HEK293 (cell line): ENCODE data around the gene RANGAP1.
A peak's percentile ranks its signal among the peaks of the same experiment; 100 is the strongest.

ENCODE experiments used
- AEBP2 ChIP-seq: fragments of 450-650 bp; formaldehyde crosslinking; IDR thresholded peaks from 2 replicates; pipeline ENCODE4 v1.5.1; 2016; ENCODE audit warnings: missing biosample characterization, missing genetic modification characterization, borderline replicate concordance
- KLF16 ChIP-seq: fragments of 450-650 bp; formaldehyde crosslinking; IDR thresholded peaks from 2 replicates; pipeline ENCODE4 v1.5.1; 2017; ENCODE audit warnings: missing biosample characterization, missing genetic modification characterization
- REST ChIP-seq: fragments of 450-650 bp; formaldehyde crosslinking; IDR thresholded peaks from 2 replicates; pipeline ENCODE4 v1.5.1; 2016; ENCODE audit warnings: missing biosample characterization, missing genetic modification characterization
- TRIM28 ChIP-seq: IDR thresholded peaks from 2 replicates; pipeline ENCODE4 v1.6.1; 2011; ENCODE audit warnings: low read length, control low read depth, borderline replicate concordance
- ZEB2 ChIP-seq: fragments of 450-650 bp; formaldehyde crosslinking; IDR thresholded peaks from 2 replicates; pipeline ENCODE4 v1.5.1; 2016; ENCODE audit warnings: missing biosample characterization, missing genetic modification characterization
- ZNF114 ChIP-seq: fragments of 450-650 bp; formaldehyde crosslinking; IDR thresholded peaks from 2 replicates; pipeline ENCODE4 v1.5.0; 2017; ENCODE audit warnings: missing biosample characterization, missing genetic modification characterization
- ZNF239 ChIP-seq: fragments of 450-650 bp; formaldehyde crosslinking; IDR thresholded peaks from 2 replicates; pipeline ENCODE4 v1.5.1; 2016; ENCODE audit warnings: missing biosample characterization, missing genetic modification characterization
- ZNF248 ChIP-seq: fragments of 450-650 bp; formaldehyde crosslinking; IDR thresholded peaks from 2 replicates; pipeline ENCODE4 v1.5.1; 2017; ENCODE audit warnings: missing biosample characterization, missing genetic modification characterization
- ZNF266 ChIP-seq: fragments of 450-650 bp; formaldehyde crosslinking; IDR thresholded peaks from 2 replicates; pipeline ENCODE4 v1.5.1; 2016; ENCODE audit warnings: missing biosample characterization, missing genetic modification characterization, low read depth
- ZNF280D ChIP-seq: fragments of 450-650 bp; formaldehyde crosslinking; IDR thresholded peaks from 2 replicates; pipeline ENCODE4 v1.5.1; 2016; ENCODE audit warnings: missing biosample characterization, missing genetic modification characterization
- ZNF302 ChIP-seq: fragments of 450-650 bp; formaldehyde crosslinking; IDR thresholded peaks from 2 replicates; pipeline ENCODE4 v1.5.1; 2016; ENCODE audit warnings: missing biosample characterization, missing genetic modification characterization, low read depth
- ZNF354C ChIP-seq: fragments of 450-650 bp; formaldehyde crosslinking; IDR thresholded peaks from 2 replicates; pipeline ENCODE4 v1.5.1; 2016; ENCODE audit warnings: missing biosample characterization, missing genetic modification characterization, low read depth, borderline replicate concordance
- ZNF473 ChIP-seq: fragments of 450-650 bp; formaldehyde crosslinking; IDR thresholded peaks from 2 replicates; pipeline ENCODE4 v1.5.1; 2017; ENCODE audit warnings: missing biosample characterization, missing genetic modification characterization
- ZNF510 ChIP-seq: fragments of 450-650 bp; formaldehyde crosslinking; IDR thresholded peaks from 2 replicates; pipeline ENCODE4 v1.5.1; 2018; ENCODE audit warnings: mild to moderate bottlenecking, missing genetic modification characterization, missing biosample characterization; ENCODE audit not compliant: insufficient replicate concordance
- ZNF580 ChIP-seq: fragments of 450-650 bp; formaldehyde crosslinking; IDR thresholded peaks from 2 replicates; pipeline ENCODE4 v1.5.1; 2016; ENCODE audit warnings: missing biosample characterization, missing genetic modification characterization
- ZNF585B ChIP-seq: fragments of 450-650 bp; formaldehyde crosslinking; IDR thresholded peaks from 2 replicates; pipeline ENCODE4 v1.5.1; 2016; ENCODE audit warnings: missing biosample characterization, missing genetic modification characterization
- ZNF596 ChIP-seq: fragments of 450-650 bp; IDR thresholded peaks from 2 replicates; pipeline ENCODE4 v1.5.0; 2018; ENCODE audit warnings: missing biosample characterization, mild to moderate bottlenecking, missing genetic modification characterization, moderate library complexity
- ZNF629 ChIP-seq: fragments of 450-650 bp; formaldehyde crosslinking; IDR thresholded peaks from 2 replicates; pipeline ENCODE4 v1.5.1; 2017; ENCODE audit warnings: missing biosample characterization, missing genetic modification characterization
- ZNF660 ChIP-seq: fragments of 450-650 bp; IDR thresholded peaks from 2 replicates; pipeline ENCODE4 v1.5.1; 2018; ENCODE audit warnings: missing biosample characterization, mild to moderate bottlenecking, missing genetic modification characterization
- ZNF792 ChIP-seq: fragments of 450-650 bp; formaldehyde crosslinking; IDR thresholded peaks from 2 replicates; pipeline ENCODE4 v1.5.1; 2016; ENCODE audit warnings: missing biosample characterization, missing genetic modification characterization
- ZXDB ChIP-seq: fragments of 450-650 bp; formaldehyde crosslinking; IDR thresholded peaks from 2 replicates; pipeline ENCODE4 v1.5.1; 2016; ENCODE audit warnings: missing biosample characterization, missing genetic modification characterization
- TF ChIP-seq, protein P1 (sequence below): fragments of 450-650 bp; formaldehyde crosslinking; IDR thresholded peaks from 2 replicates; pipeline ENCODE4 v1.5.1; 2016; ENCODE audit warnings: missing biosample characterization, missing genetic modification characterization, low read depth
- TF ChIP-seq, protein P2 (sequence below): fragments of 450-650 bp; formaldehyde crosslinking; IDR thresholded peaks from 2 replicates; pipeline ENCODE4 v1.5.1; 2016; ENCODE audit warnings: missing biosample characterization, missing genetic modification characterization, borderline replicate concordance

The RANGAP1 gene

GRCh38 chr22:41285820-41286638 is at the start of gene RANGAP1 (continued):
- TF ChIP-seq, protein P1, sequence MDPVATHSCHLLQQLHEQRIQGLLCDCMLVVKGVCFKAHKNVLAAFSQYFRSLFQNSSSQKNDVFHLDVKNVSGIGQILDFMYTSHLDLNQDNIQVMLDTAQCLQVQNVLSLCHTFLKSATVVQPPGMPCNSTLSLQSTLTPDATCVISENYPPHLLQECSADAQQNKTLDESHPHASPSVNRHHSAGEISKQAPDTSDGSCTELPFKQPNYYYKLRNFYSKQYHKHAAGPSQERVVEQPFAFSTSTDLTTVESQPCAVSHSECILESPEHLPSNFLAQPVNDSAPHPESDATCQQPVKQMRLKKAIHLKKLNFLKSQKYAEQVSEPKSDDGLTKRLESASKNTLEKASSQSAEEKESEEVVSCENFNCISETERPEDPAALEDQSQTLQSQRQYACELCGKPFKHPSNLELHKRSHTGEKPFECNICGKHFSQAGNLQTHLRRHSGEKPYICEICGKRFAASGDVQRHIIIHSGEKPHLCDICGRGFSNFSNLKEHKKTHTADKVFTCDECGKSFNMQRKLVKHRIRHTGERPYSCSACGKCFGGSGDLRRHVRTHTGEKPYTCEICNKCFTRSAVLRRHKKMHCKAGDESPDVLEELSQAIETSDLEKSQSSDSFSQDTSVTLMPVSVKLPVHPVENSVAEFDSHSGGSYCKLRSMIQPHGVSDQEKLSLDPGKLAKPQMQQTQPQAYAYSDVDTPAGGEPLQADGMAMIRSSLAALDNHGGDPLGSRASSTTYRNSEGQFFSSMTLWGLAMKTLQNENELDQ (tag by site-specific recombination): no peak
- TF ChIP-seq ZNF302 (tag by site-specific recombination): no peak
- TF ChIP-seq AEBP2: no peak
- TF ChIP-seq TRIM28: no peak
- TF ChIP-seq ZNF510 (tag by site-specific recombination): no peak
- peak; percentile 52; the same call in 1 of the 2 replicates for TF ChIP-seq ZEB2
- TF ChIP-seq ZNF280D (tag by site-specific recombination): 0 out of 2 replicates have a peak, but pooled peaks have one; percentile 70
- TF ChIP-seq ZNF580 (tag by site-specific recombination): peak; percentile 21; the same call in 1 of the 2 replicates
- peak; percentile 57; the same call in 1 of the 2 replicates for TF ChIP-seq KLF16 (tag by site-specific recombination)
- no peak for TF ChIP-seq ZNF585B
- TF ChIP-seq, protein P2, sequence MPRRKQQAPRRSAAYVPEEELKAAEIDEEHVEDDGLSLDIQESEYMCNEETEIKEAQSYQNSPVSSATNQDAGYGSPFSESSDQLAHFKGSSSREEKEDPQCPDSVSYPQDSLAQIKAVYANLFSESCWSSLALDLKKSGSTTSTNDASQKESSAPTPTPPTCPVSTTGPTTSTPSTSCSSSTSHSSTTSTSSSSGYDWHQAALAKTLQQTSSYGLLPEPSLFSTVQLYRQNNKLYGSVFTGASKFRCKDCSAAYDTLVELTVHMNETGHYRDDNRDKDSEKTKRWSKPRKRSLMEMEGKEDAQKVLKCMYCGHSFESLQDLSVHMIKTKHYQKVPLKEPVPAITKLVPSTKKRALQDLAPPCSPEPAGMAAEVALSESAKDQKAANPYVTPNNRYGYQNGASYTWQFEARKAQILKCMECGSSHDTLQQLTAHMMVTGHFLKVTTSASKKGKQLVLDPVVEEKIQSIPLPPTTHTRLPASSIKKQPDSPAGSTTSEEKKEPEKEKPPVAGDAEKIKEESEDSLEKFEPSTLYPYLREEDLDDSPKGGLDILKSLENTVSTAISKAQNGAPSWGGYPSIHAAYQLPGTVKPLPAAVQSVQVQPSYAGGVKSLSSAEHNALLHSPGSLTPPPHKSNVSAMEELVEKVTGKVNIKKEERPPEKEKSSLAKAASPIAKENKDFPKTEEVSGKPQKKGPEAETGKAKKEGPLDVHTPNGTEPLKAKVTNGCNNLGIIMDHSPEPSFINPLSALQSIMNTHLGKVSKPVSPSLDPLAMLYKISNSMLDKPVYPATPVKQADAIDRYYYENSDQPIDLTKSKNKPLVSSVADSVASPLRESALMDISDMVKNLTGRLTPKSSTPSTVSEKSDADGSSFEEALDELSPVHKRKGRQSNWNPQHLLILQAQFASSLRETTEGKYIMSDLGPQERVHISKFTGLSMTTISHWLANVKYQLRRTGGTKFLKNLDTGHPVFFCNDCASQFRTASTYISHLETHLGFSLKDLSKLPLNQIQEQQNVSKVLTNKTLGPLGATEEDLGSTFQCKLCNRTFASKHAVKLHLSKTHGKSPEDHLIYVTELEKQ: no peak
- peak; percentile 61; the same call in 1 of the 2 replicates for TF ChIP-seq REST (tag by site-specific recombination)
- peak; percentile 33; the same call in 1 of the 2 replicates for TF ChIP-seq ZNF629 (tag by site-specific recombination)
- TF ChIP-seq ZNF248: no peak
- TF ChIP-seq ZNF660 (tag by site-specific recombination): peak; percentile 34; the same call in 1 of the 2 replicates
- TF ChIP-seq ZNF473 (tag by site-specific recombination): no peak
- TF ChIP-seq ZNF266: peak; percentile 99
- TF ChIP-seq ZNF596 (tag by site-specific recombination): no peak
- TF ChIP-seq ZNF239 (tag by site-specific recombination): no peak
- no peak for TF ChIP-seq ZNF354C (tag by site-specific recombination)
- TF ChIP-seq ZXDB (tag by site-specific recombination): peak; percentile 53; the same call in 1 of the 2 replicates
- TF ChIP-seq ZNF792: peak; percentile 97
- no peak for TF ChIP-seq ZNF114 (tag by site-specific recombination)
